GM21447 (cell line): ENCODE measurements around the gene PLCH1.

Experiments used
- ATAC-seq: cut with Tn5 transposase; IDR thresholded peaks from one replicate; pipeline ENCODE4 v1.9.1; 2021; ENCODE audit not compliant: unreplicated experiment

PLCH1 gene

DNA sequence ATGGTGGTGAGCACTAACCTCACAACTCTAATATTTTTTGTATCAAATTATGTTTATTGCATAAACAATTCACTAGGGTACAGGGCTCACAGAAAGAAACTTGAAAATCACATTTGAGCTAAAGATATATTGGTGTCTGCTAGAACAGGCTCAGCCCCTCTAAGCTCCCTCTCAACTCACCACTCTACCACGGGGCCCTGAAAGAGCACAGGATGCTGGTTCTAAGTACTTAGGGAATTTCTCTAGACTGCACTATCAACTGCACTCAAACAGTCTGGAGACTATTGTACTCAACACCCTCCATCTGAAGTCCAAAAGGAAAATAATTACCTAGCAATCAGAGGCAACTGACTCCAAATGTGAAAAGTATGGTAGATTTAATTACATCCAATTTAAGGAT, 352.7 kb downstream of the PLCH1 start:
- no peak for ATAC-seq

DNA sequence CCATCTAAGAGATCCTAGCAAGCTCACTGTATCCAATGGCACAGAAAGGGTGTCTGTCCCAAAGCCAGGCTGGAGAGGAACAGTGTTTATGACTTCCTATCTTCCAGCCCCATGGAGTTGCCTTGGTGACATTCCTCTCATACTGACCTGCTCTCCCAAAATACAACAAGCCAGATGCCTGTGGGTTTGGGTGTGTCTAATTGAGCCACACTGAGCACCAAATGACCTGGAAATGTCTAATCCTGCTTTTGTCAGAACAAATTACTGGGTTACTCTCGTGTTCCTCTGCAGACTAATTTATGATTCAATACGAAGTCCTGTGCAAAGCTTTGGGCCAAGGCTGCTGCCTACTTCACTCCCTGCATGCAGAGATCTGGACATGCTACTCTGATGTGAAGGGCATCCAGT, 353.3 kb downstream of the PLCH1 start:
- ATAC-seq, result no peak

DNA sequence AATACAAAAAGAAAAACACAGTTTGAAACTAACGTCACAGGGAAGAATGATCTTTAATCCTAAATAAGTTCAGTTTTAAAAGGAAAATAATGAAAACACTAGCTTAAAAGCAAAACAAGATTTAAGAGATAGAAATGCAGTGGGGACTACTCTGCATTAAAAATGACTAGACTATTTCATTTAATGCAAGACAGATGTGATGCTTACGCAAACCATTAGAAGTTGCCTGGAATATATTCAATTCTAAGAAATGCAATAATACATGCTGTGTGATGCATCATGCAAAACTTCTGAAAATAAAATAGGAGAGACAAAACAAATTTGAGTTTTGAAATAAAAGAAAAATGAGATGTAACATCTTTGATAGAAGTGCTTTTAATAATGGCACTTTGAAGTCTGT, 353.8 kb downstream of the PLCH1 start:
- no peak for ATAC-seq

DNA sequence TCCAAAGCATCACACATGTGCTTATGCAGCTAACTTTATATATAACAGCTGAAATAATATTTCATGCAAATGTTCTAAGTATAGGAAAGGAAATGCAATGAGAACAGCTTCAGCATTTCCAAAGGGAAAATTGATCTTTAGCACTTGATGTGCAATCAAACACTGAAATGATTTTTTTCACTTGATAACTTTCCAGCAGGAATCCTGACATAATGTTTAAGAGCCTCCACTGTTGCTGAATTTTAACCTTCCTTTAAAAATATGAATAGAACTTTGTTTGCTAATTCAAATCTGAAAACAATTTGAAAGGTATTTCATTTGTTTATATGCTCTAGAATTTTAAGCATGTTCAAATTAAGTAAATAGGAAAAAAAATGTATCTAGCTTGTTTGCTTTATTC, 354.5 kb downstream of the PLCH1 start:
- no peak for ATAC-seq

DNA sequence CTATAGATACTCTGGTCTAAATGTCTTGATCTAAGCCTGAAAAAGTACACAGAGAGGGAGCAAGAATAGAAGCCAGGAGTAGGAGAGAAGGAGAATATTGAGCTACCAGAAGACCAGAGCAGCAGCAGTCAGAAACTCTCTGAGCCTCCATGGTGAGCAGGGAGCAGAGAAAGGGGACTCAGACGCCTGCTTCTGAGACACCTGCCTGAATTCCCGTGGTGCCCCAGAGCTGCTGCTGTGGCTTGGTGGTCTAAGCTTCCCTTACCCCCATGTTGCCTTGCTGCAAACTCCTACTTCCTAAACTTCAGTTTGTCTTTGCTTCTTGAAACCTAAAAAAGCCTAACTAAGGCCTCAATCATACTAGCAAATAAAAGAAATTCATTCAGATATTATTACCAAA, 356.5 kb downstream of the PLCH1 start:
- no peak for ATAC-seq

DNA sequence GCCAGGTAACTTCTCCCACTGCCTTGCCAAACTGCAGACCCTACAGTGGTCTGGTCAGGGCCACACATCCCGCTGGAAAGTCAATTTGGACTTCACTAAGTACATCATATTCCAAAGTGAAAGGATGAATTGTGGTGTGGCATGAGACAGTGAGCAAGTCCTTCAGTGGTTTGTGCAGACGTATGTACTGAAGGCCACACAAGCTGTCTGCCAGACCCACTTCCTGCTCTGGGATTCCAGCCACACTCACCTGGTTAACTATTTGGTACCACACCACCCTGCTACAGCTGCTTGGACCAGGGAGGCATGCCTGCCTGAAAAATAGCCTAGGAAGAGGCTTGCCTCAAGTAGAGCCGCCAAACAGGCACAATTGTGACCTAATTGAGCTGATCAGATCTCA, 357.3 kb downstream of the PLCH1 start:
- no peak for ATAC-seq

DNA sequence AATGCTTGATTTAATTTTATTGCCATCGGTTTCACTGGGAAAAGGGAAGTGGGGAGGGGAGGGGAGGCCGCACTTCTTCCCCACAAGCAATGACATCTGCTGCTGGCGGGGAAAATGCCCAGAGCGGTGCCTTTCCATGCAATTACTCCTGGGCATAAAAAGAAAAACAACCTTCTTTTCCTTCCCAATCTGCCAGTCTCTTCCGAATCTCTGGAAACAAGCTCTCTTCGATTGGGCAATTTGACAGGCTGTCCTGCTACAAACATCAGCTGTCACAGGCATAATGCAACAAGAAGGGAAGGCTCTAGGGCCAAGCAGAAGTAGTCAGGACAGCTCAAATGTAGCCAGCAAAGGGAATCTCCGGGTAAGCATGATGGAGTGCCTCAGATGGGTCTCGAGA, 358.0 kb downstream of the PLCH1 start:
- no peak for ATAC-seq

DNA sequence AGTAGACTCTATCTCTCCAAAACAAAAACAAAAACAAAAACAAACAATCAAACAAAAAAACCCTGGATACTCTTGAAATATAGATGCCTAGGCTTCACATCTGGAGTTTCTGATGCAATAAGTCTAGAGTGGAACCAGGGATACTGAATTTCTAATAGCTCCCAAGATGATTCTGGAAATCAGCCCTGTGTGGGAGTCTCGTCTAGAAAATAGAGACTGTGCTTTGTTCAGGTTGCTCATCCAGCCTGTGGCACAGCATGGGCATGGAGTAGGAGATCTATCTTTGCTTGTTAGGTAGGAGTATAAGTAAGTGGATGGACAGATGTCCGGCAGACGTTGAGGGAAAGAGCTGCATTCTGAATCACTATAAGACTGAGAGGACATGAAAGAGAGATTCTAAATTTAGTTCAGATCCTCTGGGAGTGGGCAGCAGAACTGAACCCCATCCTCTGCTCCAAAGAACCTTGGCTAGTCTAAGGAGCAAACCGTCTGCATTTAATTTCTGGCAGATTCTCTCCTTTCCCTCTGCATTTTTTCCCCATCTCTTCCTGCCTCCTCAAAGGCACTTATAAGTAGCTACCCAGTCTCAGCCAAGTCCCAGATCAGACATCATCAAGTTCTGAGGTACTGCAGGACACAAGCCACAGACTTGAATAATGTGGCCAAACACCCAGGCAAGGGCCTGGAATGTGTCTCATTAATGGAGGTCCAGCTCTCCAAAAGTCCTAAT, 358.8 kb downstream of the PLCH1 start:
- no peak for ATAC-seq

DNA sequence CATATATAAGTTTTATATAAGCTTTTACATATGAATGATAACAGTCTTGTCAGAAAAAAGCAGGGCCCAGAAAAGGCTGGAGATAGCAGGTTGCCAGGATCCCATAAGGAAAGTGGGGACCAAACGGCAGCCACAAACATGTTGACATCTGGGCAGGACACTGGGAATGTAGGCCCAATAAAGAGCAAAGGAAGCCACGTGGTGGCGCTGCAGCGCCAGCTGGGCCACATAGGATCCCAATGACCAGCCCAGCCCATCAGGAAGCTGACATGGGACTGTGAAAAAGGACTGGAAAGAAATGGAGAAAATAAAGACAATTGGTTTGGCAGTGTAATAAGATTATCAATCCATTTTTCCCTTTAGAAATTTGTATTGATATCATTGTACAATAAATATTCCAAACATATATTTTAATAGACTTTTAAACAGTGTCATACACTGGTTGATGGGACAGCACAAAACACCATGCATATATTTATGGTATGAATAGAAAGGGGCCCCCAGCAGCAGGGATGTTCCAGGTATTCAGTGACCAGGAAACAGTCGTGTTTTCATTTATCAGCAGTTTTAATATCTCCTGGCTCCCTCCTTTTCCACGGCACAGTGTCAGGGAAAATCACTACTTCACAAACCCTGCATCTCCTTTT, 362.4 kb downstream of the PLCH1 start:
- ATAC-seq, result no peak

DNA sequence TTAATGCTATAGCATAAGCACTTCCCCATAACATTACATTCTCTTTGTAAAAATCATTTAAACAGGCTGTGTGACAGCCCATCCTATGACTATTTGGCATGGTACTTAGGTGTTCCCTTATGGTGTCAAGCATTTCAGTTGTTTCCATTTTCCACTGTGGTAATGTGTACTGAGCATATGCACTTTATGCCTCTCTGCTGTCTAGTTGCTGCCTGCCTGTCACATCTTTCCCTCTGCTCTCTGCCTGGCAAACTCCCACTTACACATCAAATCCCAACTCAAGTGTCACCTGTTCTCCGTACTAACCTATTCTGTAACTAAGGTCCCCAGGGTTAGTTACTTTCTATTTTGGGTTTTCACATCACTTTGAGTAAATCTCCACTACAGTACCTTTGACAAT, 367.0 kb downstream of the PLCH1 start:
- ATAC-seq, result no peak

DNA sequence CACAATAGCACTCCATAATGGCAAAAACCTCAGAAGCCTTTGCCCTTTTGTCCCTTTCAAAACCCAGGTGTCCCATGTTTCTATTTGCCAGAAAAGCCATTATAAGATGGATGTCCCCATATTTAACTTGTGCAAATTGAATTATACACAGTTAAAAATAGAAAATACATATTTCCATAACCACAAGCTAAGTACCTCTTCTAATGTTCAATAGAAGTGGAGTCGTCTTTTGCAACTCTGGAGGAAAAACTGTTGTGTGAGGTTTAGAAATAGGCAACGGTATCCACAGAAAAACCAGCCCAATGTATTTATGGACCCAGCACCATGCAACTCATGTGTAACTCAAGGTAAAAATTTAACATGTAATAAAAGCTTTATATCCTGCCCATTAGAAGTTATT, 367.8 kb downstream of the PLCH1 start:
- no peak for ATAC-seq

DNA sequence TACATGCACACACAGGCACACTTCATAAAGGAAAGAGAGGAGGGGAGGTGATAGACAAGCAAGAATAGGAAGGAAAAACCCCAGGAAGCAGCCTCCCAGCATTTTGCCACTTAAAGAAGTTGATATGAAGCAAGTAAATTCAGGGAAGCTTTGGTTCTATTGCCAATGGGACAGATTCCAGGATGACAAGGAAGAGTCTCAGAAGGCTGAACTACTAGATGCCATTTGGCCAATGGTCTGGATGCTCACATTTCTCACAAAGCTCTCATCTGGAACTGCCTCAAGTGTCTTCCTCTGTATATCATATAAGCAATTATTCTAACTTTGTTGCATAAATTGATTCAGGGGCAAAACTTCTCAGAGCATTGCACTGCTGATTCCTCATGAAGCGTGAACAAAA, 372.6 kb downstream of the PLCH1 start:
- ATAC-seq, result no peak

DNA sequence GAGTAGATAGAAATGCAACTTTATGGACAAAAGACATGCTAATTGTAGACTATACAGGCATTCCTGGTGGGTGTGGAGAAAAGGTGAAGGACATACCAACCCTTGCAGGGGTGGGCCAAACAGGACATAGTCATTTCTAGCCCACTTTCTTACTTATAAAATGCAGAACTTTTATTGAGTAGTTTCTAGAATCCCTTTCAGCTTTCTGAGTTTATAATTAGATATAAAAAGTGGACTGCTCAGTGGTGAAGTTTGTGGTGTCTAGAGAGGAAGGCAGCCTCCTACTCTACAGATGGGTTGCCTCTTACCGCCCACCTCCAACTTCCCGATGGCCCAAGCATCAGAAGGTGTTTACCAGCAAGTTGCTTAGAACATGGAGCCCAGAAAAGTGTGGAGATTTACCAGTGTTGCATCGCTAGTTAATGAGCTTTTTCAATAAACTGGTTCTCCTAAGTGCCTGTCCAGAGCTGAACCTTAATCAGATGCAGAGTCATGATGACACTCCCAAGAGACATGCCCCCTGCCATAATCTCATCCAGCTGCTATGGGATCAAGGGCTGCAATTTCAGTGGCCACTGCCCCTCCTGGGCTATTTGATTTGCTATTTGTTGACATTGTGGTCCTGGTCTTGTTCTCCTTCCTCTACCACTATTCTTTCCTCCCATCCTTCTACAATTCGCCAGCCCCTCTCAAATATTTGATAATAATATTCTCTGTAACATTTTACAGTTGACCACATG, 373.9 kb downstream of the PLCH1 start:
- no peak for ATAC-seq

DNA sequence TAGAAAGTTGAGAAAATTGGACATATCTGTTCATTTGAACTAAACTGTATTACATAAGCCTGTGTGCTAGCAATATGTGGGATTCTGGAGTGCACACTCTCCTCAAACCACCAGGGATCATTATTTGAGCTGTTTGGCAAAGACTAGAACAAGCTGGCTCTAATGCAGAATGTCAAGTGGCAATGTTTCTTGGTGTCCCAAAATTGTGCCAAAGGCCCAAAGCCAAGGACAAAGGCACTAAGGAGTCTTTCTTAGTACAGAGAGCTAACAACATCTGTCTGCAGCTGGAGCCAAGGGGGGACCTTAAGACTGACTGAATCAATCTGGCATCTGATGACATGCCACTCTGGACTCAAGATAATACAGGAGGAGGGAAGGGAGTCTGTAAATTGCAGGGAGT, 374.7 kb downstream of the PLCH1 start:
- ATAC-seq, result no peak

DNA sequence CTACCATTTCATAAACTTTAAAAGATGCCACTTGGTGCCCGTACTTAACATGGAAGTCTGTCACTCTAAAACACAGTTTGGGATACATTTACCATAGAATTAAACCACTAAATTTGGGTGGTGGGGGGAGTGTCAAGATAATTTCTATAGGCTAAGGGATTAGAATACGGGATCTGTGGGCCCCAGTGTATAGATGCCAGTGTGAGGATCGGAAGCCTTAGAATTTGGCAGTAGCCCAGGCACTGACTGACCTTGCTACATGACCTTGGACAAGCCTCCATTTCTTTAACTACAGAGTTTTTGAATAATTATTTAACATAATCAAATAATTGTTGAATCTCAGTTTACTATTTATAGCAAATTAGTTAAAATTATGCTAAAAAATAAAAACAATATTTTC, 375.1 kb downstream of the PLCH1 start:
- no peak for ATAC-seq

DNA sequence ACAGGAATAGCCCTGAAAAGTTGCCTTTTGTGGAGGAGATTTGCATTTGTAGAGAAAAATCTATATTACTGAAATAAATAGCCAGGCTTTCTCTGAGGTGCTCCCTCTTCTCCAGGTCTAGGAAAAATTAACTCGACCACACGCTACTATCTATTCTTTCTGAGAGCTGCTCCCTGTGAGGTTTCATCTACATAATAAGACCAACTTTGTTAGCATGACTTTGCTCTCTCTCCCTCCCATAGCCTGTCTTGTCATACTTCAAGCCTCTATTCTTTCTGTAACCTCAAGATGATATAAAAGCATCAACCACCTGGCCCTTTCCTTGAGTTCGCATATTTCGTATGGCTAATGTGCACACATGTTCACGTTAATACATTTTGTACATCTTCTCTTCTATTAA, 375.6 kb downstream of the PLCH1 start:
- ATAC-seq, result no peak

DNA sequence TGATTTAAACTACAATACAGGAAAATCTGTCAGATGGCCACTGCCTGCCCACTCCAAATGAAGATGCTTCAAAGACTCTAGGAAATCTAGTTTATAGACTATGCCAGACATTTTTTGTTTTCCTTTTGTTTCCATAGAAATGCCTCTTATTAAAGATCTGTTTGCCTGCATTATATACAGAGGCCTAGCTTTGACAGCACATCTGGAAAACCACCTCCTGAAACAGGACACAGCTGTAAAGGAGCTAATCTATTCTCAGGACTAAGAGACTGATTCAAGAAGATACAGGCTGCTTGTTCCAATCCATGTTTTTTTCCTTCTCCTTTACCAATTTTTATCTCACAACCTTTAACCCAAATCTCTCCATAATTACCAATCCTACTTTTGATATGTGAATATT, 376.1 kb downstream of the PLCH1 start:
- no peak for ATAC-seq

DNA sequence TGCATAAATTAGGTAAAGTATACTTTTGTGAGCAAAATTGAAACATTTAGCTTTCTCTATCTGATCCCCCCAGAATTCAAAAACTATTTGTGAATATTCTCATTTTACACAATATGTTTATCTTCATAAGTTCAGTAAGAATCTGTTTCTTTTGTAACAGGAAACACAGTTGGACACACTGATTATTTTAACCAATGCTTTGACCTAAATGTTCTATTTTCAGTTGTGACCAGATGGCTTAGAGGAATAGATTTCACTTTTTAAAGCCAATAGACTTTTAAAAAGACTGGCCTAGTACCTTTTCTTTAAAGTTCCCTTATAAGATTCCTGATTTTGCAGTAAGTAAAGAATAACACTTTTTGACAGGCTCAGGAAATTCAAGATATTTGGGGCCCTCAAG, 377.4 kb downstream of the PLCH1 start:
- ATAC-seq, result no peak

DNA sequence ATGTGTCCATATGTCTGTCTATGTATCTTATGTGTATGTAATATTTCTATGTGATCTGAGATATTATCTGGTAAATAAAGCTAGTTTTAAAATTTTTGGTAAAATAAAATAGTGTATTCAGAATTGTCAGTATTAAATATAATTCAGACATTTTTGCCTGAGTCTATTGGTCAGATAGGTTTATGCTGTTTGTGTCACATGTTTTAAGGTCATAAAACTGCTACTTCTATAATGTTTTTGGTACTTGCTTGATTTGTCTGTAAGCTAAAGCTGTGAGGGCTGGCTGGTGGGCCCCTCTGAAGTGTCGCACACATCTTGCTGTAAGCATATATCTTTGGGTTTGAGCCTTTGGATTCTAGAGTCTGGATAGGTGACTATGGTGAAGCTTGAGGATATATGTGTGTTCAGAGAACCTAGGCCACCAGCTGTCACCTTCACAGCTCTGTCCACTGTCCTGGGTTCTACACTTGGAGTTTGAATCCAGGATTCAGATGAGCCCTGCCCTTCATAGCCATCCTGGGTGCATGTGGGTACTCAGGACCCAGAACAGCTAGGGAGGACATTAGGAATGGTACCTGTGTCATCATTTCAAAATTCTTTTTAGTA, 379.6 kb downstream of the PLCH1 start:
- no peak for ATAC-seq

DNA sequence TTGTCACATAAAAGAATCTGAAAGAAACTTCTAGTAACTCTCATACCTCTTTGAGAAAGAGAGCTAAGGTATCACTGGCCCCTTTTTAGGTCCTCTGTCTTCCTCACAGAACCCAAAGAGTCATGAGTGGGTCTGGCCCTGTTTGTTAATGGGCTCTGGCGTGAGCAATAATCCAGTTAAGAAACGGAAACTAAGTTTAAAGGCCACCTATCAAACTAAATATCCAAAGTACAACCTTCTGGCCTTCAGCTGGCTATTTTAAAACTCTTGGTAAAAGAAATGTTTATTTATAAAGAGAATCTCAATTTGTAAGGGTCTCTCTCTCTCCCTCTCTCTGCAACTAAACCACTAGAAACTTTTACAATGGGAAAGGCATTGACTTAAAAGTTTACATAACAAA, 380.4 kb downstream of the PLCH1 start:
- ATAC-seq, result no peak

DNA sequence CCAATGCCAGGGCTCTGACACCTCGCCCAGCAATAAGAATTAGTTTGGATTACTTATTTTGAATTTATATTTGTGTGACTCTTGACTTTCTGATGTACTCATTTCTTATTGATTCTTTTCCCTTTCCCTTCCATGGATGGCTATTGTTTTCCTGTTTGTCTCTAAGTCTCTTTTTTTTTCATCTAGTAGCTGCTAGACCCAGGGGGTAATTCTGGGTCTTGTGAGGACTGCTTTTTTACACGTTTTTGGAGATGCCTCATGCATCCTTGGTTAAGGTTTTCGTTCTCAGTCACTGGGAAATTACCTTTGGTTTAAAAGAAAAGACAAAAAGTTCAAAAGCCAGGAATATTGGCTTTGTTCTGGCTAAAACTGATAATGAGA, 381.2 kb downstream of the PLCH1 start:
- ATAC-seq, result no peak
